Astrocyte of the cerebellum (primary cell): ENCODE data around the gene AGAP5.
A peak's percentile ranks its signal among the peaks of the same experiment; 100 is the strongest.

Experiments
- DNase-seq: peaks from one replicate; pipeline ENCODE4 v3.0.0-alpha.2; 2011; ENCODE audit warnings: low read depth
- H3K4me3 ChIP-seq: 2 replicates; pipeline ENCODE4 v1.5.1; 2011; ENCODE audit warnings: mild to moderate bottlenecking, low read depth, low read length, moderate library complexity
- CTCF ChIP-seq: IDR thresholded peaks from 2 replicates; pipeline ENCODE4 v1.5.1; 2012; ENCODE audit warnings: low read length, low read depth, moderate library complexity, mild to moderate bottlenecking; ENCODE audit errors: missing control alignments
- in situ Hi-C: cut with HindIII; loops from 2 replicates; pipeline ENCODE4 v1.10.0; 2017; ENCODE audit warnings: low sequenced_read_pairs

The AGAP5 gene

GRCh38 chr10:73655257-73655989 is 42.5 kb downstream of the AGAP5 start:
- no peak for DNase-seq
- no peak for TF ChIP-seq CTCF
- H3K4me3 ChIP-seq: no peak overlapping the region
- in situ Hi-C loops: no loop called here

- in situ Hi-C loops: no loop called here
- TF ChIP-seq CTCF: peak; percentile 12
- DNase-seq: no peak
- H3K4me3 ChIP-seq: no peak overlapping the region
Observed at GRCh38 chr10:73653701-73654100, 44.2 kb downstream of the AGAP5 start.

- H3K4me3 ChIP-seq: no peak overlapping the region
- no peak for DNase-seq
- in situ Hi-C loops: no loop called here
- no peak for TF ChIP-seq CTCF
Observed at GRCh38 chr10:73653195-73653594, 44.7 kb downstream of the AGAP5 start.

DNA sequence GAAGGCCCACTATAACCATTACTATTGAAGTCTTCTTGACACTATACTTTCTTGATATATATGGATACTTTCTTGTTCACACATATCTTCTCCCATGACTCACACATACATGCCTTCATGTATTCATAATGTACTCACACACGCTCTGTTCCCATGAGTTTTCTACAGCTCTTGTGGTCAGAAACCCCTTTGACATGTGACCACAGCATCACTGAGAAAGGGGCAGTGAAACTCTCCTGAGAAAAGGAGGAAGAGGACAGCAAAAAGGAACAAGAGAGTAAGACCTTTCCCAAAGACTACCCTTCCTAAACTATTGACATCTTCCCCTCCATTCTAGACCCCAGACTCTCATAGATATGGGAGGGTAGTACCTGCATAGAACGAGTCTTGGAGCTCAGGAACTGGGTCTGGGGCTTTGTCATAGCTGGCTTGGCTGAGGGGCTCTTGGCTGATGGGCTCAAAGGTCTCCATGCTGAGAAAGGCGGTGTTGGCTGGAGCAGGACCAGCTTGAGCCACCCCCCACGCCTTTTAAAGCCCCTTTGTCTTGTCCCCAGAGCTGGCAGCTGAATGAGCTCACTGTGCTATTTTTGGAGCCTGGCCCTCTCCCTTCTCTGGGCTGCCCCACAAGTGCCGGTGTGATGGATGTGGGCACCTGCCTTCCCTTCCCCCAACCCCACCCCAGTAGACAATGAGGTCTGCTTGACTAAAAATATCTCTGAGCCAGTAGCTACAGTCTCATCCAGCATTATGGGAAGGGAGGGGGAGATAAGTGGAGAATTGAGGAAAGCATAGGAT is 47.2 kb downstream of the AGAP5 start:
- in situ Hi-C loops: no loop called here
- DNase-seq: peak; percentile 49
- no peak for TF ChIP-seq CTCF
- H3K4me3 ChIP-seq: no peak overlapping the region

DNA sequence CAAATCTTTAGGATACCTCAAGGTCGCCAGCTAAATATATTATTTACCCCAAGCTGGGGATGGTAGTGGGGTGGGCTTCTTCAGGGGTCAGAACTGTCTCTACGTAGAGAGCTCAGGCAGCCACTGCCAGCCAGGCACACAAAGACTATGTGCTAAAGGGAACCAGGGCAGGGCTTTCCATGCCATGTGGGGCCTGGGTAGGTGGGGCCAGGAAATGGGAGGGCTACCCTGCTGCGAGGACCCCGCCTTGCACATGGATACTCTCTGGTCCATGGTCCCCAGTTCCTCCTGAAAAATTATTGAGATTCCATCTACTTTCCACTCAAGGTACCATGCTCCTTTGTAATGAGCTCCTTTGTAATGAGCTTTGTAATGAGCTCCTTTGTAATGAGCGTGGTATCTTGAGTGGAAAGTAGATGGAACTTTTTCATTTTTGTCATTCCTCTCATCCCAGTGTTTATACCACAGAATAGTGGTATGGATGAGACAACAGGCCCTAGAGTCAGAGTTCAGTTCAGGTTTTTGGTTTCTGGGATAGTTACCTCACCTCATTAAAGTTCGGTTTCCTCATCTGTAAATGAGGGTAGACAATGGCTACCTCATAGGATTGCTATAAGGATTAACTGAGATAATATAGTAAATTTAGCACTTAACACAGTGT is 47.9 kb downstream of the AGAP5 start:
- TF ChIP-seq CTCF: no peak
- no peak for DNase-seq
- H3K4me3 ChIP-seq: no peak overlapping the region
- in situ Hi-C loops: loop anchor here (5.0 kb wide), 1 partner anchor 48 kb away; no protein-coding TSS in a partner anchor
